Endometrium (tissue), 2 donors: Measurements from ENCODE around the gene TNFRSF1A.

Source experiments
- FAIRE-seq: peaks from 2 replicates; lab custom pipeline; 2012; peaks lifted over from hg19 to GRCh38; lab: Jason Lieb, UNC
- donor health status: control.
- donor health status: control.

Gene TNFRSF1A

DNA sequence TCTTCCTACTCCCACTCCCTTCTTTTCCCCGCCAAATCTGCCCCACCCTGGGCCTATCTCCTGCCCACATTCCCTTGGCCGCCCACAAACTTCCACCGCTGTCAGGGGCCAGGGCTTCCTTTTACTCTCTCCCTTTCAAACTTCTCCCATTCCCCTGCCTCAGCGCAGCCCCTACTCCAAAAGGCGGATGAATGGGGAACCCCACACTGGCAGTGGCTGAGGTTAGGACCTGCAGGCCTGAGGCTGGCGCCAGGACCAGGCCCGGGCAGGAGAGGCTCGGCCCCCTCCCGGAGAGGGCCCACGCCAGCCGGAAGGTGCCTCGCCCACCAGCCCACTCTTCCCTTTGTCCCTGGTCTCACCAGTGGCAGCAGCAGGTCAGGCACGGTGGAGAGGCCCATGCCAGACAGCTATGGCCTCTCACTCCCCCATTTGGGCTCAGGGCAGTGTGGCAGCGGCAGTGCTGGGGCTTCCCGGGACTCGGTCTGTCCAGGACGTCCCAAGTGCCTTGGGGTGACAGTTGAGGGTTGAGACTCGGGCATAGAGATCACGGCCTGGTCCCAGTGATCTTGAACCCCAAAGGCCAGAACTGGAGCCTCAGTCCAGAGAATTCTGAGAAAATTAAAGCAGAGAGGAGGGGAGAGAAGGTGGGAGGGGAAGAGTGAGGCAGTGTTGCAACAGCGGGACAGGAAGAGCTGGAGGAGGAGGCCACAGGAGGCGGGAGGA is at the start of gene TNFRSF1A:
TNFRSF1A (minus strand) TSS at position 660 of the 723 bp plus-strand sequence; CDS start at position 398, 262 bp downstream.
- no peak for FAIRE-seq

GRCh38 chr12:6391013-6391412 is 49.1 kb upstream of the TNFRSF1A start:
- no peak for FAIRE-seq

DNA sequence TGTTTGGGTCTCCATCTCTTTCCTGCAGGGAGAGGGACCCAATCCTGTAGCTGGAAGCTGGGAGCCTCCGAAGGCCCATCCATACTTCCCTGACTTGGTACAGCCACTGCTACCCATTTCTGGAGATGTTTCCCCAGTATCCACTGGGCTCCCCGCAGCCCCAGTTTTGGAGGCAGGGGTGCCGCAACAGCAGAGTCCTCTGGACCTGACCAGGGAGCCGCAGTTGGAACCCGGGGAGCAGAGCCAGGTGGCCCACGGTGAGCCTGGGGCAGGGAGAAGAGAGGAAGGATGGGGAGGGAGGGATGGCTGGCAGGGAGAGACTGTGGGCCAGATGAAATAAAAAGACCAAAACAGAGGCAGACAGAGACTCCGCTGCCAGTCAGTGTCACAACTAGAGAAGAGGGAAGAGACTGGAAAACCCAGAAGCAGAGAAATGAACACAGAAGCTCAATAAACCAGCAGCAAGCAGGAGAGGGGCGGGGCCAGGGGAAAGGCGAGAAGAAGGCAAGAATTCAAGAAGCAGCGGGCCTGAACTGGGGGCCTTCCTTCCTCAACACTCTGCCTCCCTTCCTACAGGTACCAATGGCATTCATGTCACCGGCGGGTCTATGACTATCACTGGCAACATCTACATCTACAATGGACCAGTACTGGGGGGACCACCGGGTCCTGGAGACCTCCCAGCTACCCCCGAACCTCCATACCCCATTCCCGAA is 48.4 kb upstream of the TNFRSF1A start:
- no peak for FAIRE-seq

DNA sequence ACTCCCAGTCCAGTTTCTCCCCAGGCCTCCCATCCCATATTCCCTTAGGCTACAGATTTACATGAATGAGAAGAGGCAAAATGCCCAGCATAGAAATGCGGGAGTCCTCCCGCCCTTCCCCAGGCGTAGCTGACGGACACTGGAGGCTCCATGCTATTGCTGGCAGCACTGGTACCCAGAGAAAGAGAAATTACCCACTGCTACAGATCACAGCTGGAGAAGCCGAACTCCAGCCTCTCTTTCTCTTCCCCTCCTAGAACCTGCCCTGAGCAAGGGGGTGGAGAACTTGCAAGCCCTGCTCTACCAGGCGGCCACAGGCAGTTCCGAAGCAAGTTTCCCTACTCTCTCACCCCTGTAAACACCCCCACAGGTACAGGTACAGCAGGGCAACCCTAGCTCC is 45.7 kb upstream of the TNFRSF1A start:
- no peak for FAIRE-seq

GRCh38 chr12:6386491-6386890 is 44.6 kb upstream of the TNFRSF1A start:
- no peak for FAIRE-seq

DNA sequence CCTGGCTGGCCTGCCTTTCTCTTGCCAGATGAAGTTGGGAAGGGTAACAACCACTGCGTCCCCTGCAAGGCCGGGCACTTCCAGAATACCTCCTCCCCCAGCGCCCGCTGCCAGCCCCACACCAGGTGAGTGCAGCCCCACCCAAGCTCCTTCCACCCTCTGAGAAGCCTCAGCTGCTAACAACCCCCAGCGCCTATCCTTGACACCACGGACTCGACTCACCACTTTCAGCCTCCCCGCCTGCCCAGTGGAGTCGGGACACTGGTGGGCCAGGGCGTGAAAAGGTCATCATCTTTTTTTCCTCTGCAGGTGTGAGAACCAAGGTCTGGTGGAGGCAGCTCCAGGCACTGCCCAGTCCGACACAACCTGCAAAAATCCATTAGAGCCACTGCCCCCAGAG is 44.2 kb upstream of the TNFRSF1A start:
- FAIRE-seq: no peak

- no peak for FAIRE-seq
Observed at GRCh38 chr12:6384499-6385436, 42.9 kb upstream of the TNFRSF1A start.

GRCh38 chr12:6383572-6384498 is 42.0 kb upstream of the TNFRSF1A start, which contains the start of gene LTBR:
Gene LTBR, plus strand, starts transcription at chr12:6384162. Its CDS starts 197 bp downstream, at chr12:6384359.
- no peak for FAIRE-seq

GRCh38 chr12:6382982-6383381 is 41.1 kb upstream of the TNFRSF1A start:
- no peak for FAIRE-seq

DNA sequence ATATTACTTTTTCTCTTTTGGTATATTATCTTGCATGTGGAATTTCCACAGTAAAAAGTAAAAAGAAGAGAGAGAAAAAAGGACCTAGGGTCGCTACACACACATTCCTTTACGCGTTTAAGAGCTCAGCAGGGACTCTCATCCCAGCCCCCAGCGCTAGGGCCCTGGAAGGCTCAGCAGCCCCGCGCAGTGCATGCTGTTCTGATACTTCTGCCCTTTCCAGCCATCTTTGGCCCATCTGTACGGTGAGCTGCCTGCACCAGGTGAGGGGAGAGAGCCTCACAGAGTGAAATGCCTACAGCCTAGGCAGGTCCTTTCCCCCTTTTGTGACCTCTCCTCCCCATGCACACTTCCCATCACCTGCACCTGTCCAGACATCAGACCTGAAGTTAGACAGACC is 40.5 kb upstream of the TNFRSF1A start:
- no peak for FAIRE-seq

DNA sequence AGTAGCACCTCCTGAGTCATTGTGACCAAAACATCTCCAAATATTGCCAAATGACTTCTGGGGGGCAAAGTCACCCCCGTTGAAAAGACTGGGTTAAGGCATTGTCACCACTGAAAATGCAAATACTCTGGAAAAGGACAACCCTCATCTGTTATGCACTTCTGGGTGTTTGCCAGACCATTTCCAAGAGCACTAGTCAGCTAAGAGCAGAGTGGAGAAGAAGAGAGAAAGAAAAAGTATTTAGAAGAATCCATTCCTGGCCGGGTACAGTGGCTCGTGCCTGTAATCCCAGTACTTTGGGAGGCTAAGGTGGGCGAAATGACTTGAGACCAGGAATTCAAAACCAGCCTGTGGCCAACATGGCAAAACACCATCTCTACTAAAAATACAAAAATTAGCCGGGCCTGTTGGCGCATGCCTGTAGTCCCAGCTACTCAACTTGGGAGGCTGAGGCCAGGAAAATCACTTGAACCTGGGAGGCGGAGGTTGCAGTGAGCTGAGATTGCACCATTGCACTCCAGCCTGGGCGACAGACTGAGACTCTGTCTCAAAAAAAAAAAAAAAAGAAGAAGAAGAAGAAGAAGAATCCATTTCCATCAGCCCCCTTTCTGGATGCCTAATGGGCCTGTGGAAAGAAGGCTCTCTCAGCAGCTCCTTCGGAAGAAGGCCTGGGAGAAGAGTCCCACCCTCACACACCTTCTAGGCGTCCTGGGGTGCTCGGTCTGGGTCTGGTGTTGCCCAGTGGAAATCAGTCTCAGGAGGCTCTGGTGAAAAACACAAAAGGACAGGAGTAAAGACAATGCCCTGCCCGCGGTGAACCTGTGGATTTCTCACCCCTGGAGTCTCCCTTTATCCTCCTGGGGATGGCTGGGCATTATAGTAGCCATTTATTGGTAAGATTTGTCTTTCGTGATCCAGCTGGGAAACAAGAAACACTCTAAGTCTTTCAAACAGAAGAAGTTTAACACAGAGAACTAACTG is 38.6 kb upstream of the TNFRSF1A start:
- no peak for FAIRE-seq

DNA sequence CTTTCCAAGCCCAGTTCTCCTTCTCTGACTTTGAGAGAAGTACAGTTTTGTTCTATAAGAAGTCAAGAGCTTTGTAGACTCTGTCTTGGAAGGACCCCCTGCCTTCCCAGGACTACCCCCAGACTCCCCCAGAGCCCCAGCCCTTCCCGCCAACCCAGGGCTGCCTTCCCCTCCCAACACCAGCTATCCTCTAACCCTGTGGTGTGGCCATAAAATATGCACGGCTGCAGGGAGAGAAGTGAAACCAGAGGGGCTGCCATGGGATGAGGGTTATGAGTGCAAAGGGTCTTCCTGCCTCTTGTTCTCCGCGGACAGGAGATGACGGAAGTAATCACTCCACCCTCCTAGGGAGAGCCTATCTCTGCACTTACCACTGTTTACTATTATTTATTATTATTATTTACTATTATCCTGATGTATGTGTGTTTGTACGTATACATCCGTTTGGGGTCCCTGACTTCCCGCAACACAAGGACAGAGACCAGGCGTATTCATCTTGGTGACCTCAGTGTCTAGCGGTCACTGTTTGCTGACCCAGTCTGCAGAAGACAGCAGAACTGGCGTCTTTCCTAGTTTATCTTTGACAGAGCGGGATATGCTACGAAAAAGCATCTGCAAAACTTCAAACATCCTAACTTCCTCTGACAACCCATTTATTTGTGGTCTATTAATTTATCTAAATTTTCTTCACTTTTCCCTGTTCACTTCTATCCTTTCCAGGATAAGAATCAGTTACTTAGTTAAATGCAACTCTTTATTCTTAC is 37.0 kb upstream of the TNFRSF1A start:
- FAIRE-seq: no peak

GRCh38 chr12:6377667-6377994 is 35.8 kb upstream of the TNFRSF1A start:
- no peak for FAIRE-seq

DNA sequence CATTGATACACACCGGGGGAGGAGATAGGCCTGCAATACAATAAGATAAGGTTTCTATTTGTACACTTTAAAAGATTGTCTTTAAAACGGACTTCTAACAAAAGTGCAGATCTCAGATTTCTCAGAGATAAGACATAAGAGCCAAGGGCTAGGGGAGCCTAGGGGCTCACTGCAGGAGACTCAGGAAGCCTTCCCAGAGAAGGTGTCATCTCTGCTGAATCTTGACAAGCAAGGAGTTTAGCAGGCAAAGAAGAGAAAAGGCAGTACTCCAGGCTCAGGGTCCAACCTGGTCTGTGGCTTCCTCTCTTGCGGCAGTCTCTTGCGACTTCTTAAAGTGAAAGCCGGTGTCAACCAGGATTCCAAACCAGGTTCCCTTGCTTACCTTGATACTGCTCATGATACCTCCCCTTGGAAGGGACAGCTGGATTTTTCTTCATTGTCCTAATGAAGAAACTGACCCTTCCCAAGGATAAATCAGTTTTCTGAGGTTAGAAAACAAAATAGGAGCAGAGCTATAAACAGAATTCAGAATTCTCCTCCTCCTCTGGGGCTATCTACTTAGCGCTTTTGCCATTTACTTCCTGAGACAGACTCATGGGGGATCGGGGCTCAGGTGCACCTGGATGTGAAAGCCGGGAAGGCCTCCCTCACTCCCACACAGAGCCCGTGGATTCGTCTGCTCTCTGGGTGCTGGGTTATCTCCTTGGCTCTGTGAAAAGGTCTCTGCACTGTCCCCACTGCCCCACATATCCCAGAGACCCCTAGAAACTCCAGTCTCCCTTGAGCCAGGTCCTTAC is 35.2 kb upstream of the TNFRSF1A start:
- FAIRE-seq: no peak

DNA sequence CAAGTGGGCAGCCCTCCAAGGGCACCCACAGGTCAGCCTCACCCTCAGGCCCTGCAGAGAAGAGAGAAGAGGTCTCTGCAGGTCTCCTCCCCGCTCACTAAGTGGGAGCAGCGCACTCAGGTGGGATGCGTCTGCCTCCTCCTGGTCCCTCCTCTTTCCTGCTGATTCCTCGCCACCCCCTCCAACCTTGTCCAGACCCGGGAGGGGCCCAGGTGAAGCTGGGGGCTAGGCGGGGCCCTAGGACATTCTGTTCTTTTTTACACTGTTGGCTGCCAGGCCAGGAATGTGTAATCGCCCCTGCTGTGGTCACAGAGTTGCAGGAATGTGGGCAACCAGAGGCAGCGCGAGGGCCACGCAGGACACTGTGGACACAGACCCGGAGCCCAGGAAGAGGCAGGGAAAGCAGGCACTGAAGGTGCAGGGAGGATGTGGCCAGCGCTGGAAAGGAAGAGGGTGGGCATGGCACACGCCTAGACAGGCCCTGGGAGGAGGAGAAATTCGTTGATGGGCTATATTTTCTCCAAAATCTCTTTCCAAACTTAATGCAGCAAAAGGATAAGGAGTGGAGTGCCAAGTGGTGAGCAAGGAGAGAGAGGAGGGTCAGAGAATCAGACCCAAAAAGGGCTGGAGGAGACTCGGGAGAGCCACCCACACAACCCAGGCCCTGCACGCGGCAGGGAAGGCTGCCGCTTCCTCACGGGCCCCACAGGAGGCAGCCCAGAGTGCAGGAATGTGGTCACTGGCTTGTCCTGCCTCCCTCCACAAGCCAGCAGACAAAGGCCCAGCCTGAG is 34.4 kb upstream of the TNFRSF1A start:
- FAIRE-seq: no peak

GRCh38 chr12:6375269-6376078 is 33.6 kb upstream of the TNFRSF1A start, which contains the start of gene SCNN1A:
Gene SCNN1A, minus strand, starts transcription at chr12:6375563. Its CDS starts 780 bp downstream, at chr12:6374783.
- no peak for FAIRE-seq

- FAIRE-seq: no peak
Observed at GRCh38 chr12:6374786-6375160, 32.9 kb upstream of the TNFRSF1A start.
